ENCODE results near the gene SYNM. TPM values are rescaled to one million over a fixed set of nuclear protein-coding genes. Genes with fewer than 3 reads are reported as not detected.
A peak's percentile ranks its signal among the peaks of the same experiment; 100 is the strongest.

The SYNM gene
- total RNA-seq, 1 donor from 2014 or later, result 23.4 TPM

DNA sequence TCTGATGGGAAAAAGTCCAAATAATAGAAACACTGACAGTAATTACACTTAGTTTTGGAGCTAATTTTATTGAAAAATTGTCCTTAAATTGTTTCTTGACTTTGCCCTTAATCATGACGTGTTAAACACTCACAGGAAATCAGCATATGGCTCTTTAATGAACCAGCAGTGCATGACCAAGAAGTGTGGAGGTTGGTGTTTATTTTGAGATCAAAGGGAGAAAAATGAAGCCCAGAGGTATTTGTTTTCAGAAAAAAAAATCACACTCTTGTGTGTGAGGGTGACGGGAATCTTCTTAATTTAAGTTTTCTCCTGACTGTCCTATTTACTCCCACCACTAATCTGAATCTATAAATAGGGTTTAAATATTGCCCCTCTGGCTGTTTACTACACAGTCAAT, 28.8 kb upstream of the SYNM start:
- Mint-ChIP-seq H3K27me3 (ENCODE audit: low read depth) (no peaks in the 10 kb centered on the region), H3K9me3 (ENCODE audit: low read depth) (no peaks in the 10 kb centered on the region), H3K27ac (ENCODE audit: unreplicated experiment) (peak overlapping the region; percentile 91), H3K4me3 (ENCODE audit: unreplicated experiment) (peak overlapping the region; percentile 55), H3K4me1 (ENCODE audit: low read depth) (peaks cover 7% of the 10 kb centered on the region), H3K36me3 (ENCODE audit: low read depth) (no peaks in the 10 kb centered on the region)
- TF ChIP-seq CTCF (IDR thresholded peaks at IDR 0.05), result no peak
- no peak for DNase-seq (ENCODE audit: low spot score)

DNA sequence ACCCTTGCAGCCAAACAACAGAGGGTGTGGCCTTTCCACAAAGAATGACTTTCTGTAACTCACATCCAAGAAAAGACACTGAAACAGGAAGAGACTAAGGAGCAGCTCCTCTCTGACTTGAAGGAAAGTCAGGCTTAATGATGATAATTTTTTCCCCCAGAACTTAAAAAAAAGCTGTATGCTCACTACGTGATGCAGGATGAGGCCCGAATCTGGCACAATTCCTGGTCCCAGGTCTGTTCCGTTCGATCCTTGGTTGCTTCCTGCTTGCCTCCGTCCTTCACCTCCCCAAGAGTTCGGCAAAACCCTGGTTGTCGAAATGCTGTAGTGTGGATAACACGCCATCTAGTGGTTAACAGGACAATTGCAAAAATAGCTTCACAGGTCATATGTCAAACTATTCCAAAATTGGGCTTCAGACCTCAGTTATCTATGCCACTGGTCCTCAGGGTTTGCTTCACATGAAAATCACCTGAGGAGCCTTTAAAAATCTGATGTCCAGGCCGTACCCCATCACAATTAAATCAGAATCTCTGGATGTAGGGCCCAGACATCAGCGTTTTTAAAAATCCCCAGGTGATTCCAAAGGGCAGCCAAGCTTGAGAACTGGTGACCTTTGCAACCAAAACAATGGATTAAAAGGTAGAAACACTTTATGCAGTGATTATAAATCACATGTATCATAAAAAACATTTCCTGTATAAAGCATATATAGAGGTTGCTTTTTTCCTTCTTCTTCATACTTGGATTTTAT, 28.1 kb upstream of the SYNM start:
- Mint-ChIP-seq H3K27ac (ENCODE audit: unreplicated experiment) (peak overlapping the region; percentile 91), H3K4me3 (ENCODE audit: unreplicated experiment) (peak overlapping the region; percentile 55), H3K4me1 (ENCODE audit: low read depth) (peaks cover 7% of the 10 kb centered on the region), H3K27me3 (ENCODE audit: low read depth) (no peaks in the 10 kb centered on the region), H3K9me3 (ENCODE audit: low read depth) (no peaks in the 10 kb centered on the region), H3K36me3 (ENCODE audit: low read depth) (no peaks in the 10 kb centered on the region)
- peak; percentile 35 for DNase-seq (ENCODE audit: low spot score)
- TF ChIP-seq CTCF (IDR thresholded peaks at IDR 0.05), result peak; percentile 95

GRCh38 chr15:99082798-99083197, 22.1 kb upstream of the SYNM start:
- Mint-ChIP-seq H3K27ac (ENCODE audit: unreplicated experiment) (no peak overlapping the region), H3K4me1 (ENCODE audit: low read depth) (no peaks in the 10 kb centered on the region), H3K27me3 (ENCODE audit: low read depth) (peaks cover 3% of the 10 kb centered on the region), H3K9me3 (ENCODE audit: low read depth) (no peaks in the 10 kb centered on the region), H3K36me3 (ENCODE audit: low read depth) (no peaks in the 10 kb centered on the region), H3K4me3 (ENCODE audit: unreplicated experiment) (no peak overlapping the region)
- no peak for TF ChIP-seq CTCF (IDR thresholded peaks at IDR 0.05)
- no peak for DNase-seq (ENCODE audit: low spot score)

- Mint-ChIP-seq H3K4me3 (ENCODE audit: unreplicated experiment) (no peak overlapping the region), H3K4me1 (ENCODE audit: low read depth) (no peaks in the 10 kb centered on the region), H3K27me3 (ENCODE audit: low read depth) (peaks cover 5% of the 10 kb centered on the region), H3K9me3 (ENCODE audit: low read depth) (no peaks in the 10 kb centered on the region), H3K36me3 (ENCODE audit: low read depth) (no peaks in the 10 kb centered on the region), H3K27ac (ENCODE audit: unreplicated experiment) (no peak overlapping the region)
- no peak for TF ChIP-seq CTCF (IDR thresholded peaks at IDR 0.05)
- peak; percentile 42 for DNase-seq (ENCODE audit: low spot score)
These were observed 19.9 kb upstream of the SYNM start for GRCh38 chr15:99084965-99085364.

GRCh38 chr15:99085413-99086326, 19.2 kb upstream of the SYNM start:
- H3K4me3 Mint-ChIP-seq (ENCODE audit: unreplicated experiment), result no peak overlapping the region
- H3K27ac Mint-ChIP-seq (ENCODE audit: unreplicated experiment), result no peak overlapping the region
- DNase-seq (ENCODE audit: low spot score), result peak; percentile 30
- no peaks in the 10 kb centered on the region for H3K9me3 Mint-ChIP-seq (ENCODE audit: low read depth)
- peaks cover 9% of the 10 kb centered on the region for H3K27me3 Mint-ChIP-seq (ENCODE audit: low read depth)
- H3K36me3 Mint-ChIP-seq (ENCODE audit: low read depth), result no peaks in the 10 kb centered on the region
- no peak for TF ChIP-seq CTCF (IDR thresholded peaks at IDR 0.05)
- no peaks in the 10 kb centered on the region for H3K4me1 Mint-ChIP-seq (ENCODE audit: low read depth)
